ENCODE data around the gene EDC4. TPM values are rescaled to one million over a fixed set of nuclear protein-coding genes. Genes with fewer than 3 reads are reported as not detected.

EDC4 gene
- 39.3 and 43.6 TPM in 2 replicates for total RNA-seq

DNA sequence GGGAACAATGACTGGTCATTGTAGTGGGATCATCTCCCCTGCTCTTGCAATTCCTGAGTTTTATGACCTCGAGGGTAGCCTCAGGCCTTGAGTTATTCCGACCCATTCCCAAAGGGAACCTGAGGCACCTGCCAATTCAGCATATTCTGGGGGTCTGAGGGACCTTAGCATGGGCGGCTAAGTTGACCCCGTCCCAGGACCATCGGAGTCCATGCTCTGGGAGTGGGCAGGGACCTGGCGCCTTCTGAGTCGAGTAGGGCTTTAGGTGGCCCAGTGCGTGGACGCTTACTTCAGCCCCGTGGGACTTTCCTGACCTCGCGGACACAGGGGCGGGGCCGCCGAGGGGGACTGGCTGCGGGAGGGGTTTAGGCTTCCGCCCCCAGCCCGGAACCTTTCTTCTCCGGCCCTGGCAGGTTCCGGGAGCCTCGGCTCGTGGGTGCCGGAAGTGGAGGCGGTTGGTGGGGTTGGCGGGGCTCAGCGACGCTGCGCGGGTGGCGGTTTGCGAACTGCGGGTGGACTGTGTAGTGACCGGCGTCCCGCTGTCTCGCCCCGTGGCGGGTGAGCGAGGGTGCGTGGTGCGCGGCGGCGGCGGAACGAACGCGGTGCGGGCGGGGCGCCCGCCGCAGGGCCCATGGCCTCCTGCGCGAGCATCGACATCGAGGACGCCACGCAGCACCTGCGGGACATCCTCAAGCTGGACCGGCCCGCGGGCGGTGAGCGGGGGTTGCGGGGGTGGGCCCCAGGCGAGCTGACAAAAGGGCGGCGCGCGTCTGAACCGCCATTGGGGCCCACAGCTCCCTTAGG, at the start of gene EDC4:
Gene EDC4, plus strand, starts transcription at position 422 of the 804 bp plus-strand sequence. Its CDS starts 210 bp downstream, at position 632.

DNA sequence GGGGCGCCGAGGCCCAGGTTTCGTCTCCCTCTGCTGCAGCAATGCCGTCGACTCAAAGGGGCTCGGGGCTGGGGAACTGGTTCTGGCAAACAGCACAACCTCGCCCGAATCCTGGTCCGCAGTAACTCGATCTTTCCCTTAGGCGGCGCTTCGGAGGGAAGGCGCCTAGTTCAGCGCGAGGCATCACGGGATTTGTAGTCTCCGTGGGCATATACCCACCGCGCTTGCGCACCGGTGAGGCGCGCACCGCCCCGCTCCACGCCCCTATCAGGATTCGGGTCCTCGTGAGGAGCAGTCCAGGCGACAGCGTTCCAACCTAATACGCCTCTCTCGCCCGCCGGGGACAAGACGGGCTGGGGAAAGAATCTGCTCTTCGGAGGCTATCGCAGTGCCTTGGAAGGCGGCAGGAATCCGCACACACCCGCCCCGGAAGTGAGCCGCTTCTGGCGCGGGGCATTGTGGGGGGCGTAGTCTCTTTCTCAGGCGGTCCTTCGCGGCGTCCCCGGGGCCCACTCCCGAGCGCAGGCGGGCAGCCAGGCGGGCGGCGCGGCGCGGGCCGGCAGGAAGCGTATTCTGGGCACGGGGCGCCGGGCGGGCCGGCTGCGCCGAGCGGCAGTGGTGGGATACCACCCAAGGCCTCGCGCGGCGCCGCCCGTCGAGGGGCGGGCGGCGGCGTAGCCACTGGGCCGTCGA, 30.9 kb upstream of the EDC4 start, which contains the start of gene THAP11:
Gene THAP11, plus strand, starts transcription at position 505 of the 693 bp plus-strand sequence. CDS start 235 bp downstream, outside the sequence.

GRCh38 chr16:67846320-67847063, 26.4 kb upstream of the EDC4 start, which contains the start of gene NUTF2:
NUTF2 (plus strand) TSS chr16:67846933; CDS start chr16:67865131, 18,198 bp downstream.

GRCh38 chr16:67847064-67847861, 25.6 kb upstream of the EDC4 start, which contains the start of gene CENPT:
CENPT (minus strand) TSS chr16:67847693; CDS start chr16:67833859, 13,834 bp downstream.

GRCh38 chr16:67884684-67885083, 11.8 kb downstream of the EDC4 start, which contains the start of gene NRN1L:
NRN1L (plus strand) TSS chr16:67884885; CDS start chr16:67884904, 19 bp downstream.

DNA sequence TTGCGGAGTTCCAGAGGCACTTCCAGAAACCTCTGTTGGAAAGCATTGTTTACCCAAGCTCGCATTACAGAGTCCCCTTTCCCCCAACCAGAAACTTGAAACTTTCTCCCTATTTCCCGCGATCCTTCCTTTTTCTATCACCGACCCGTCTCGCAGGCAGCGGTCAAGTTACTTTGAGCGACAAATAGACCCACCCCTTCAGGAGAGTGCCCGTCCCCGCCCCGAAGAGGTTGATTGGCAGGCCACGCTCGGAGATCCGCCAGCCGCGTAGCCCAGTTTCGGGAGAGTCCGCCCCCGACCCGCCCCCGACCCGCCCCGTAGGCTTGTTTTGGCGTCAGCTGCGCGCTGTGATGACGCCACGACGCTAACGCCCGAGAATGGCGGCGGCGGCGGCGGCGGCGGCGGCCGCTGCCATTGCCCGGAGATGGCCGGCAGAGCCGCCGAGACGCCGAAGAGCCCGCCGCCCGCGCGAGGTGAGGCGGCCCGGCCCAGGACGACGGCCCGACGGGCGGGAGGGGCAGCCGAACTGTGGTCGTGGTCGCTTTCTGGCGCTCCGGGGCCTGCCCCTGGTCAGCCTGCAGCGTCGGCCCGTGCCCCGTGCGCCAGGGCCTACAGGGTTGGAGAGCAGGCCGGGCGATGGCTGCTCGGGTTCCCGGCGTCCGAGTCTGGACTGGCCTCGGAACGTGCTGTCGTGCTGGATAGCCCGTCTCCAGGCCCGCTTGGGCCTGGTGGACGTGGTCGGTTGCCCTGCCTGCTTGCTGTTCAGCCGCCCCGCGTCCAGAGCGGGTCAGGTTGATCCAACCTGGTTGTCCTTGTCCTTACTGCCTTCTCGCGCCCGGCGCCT, 20.3 kb downstream of the EDC4 start, which contains the start of gene PSKH1:
Gene PSKH1, plus strand, starts transcription at position 356 of the 844 bp plus-strand sequence. CDS start 15,496 bp downstream, outside the sequence.

Other genes starting within 250 kb of the EDC4 start
- gene CARMIL2, start 227.9 kb upstream of the EDC4 start, total RNA-seq, result 0.14 and 0.28 TPM in 2 replicates
- 8.2 and 9.5 TPM in 2 replicates for gene ACD, start 212.8 kb upstream of the EDC4 start, total RNA-seq
- 0.43 and 0.65 TPM in 2 replicates for gene PARD6A, start 212.1 kb upstream of the EDC4 start, total RNA-seq
- gene ENKD1, start 206.3 kb upstream of the EDC4 start, total RNA-seq, result 15.5 and 16.6 TPM in 2 replicates
- gene C16orf86, start 206.2 kb upstream of the EDC4 start, total RNA-seq, result 5.7 and 6.0 TPM in 2 replicates
- gene GFOD2, start 153.7 kb upstream of the EDC4 start, total RNA-seq, result 9.1 and 13.9 TPM in 2 replicates
- 3.1 and 4.3 TPM in 2 replicates for gene RANBP10, start 66.5 kb upstream of the EDC4 start, total RNA-seq
- 0.57 and 1.2 TPM in 2 replicates for gene TSNAXIP1, start 66.2 kb upstream of the EDC4 start, total RNA-seq
- 22.3 and 31.9 TPM in 2 replicates for gene THAP11, start 30.7 kb upstream of the EDC4 start, total RNA-seq
- gene NUTF2, start 26.1 kb upstream of the EDC4 start, total RNA-seq, result 94.4 and 101 TPM in 2 replicates
- gene CENPT, start 25.4 kb upstream of the EDC4 start, total RNA-seq, result 13.5 and 15.4 TPM in 2 replicates
- gene NRN1L, start 11.8 kb downstream of the EDC4 start, total RNA-seq, result 0.14 TPM in 1 of 2 replicates, not detected in the other
- gene PSKH1, start 20.2 kb downstream of the EDC4 start, total RNA-seq, result 8.7 and 14.7 TPM in 2 replicates
- 0.74 and 0.85 TPM in 2 replicates for gene CTRL, start 58.8 kb downstream of the EDC4 start, total RNA-seq
- 61.4 and 82.1 TPM in 2 replicates for gene PSMB10, start 63.8 kb downstream of the EDC4 start, total RNA-seq
- 3.6 and 6.1 TPM in 2 replicates for gene LCAT, start 71.1 kb downstream of the EDC4 start, total RNA-seq
- 105 and 150 TPM in 2 replicates for gene SLC12A4, start 95.6 kb downstream of the EDC4 start, total RNA-seq
- not detected in 2 replicates for gene DPEP3, start 107.4 kb downstream of the EDC4 start, total RNA-seq
- gene DPEP2, start 126.4 kb downstream of the EDC4 start, total RNA-seq, result not detected in 2 replicates
- gene DPEP2NB, start 142.9 kb downstream of the EDC4 start, total RNA-seq, result not detected in 2 replicates
- gene DDX28, start 150.2 kb downstream of the EDC4 start, total RNA-seq, result 7.8 and 10.3 TPM in 2 replicates
- gene DUS2, start 150.2 kb downstream of the EDC4 start, total RNA-seq, result 10.8 and 12.5 TPM in 2 replicates
- gene NFATC3, start 212.3 kb downstream of the EDC4 start, total RNA-seq, result 6.7 and 8.3 TPM in 2 replicates